ENCODE measurements around the gene HABP2. TPM values are rescaled to one million over a fixed set of nuclear protein-coding genes. Genes with fewer than 3 reads are reported as not detected.

Gene HABP2
- polyA plus RNA-seq, 1 of the 3 experiments (the other 2 are of a cell fraction) = not detected

- Histone ChIP-seq H3K79me2 (ENCODE audit: insufficient read depth) (no peaks in the 10 kb centered on the region), H3K4me3 (ENCODE audit: low read depth in 2 of 2, low read length in 1 of 2) (peak overlapping the region; percentile 42 to 55; a peak in 3 of 4 replicates), H3K4me1 (ENCODE audit: control insufficient read depth in 1 of 2, insufficient read depth in 2 of 2, low read depth in 1 of 2, low read length in 1 of 2) (no peaks in the 10 kb centered on the region; a peak in 1 of 4 replicates), H3K9me3 (no peaks in the 10 kb centered on the region), H2AFZ (ENCODE audit: low read depth) (peak overlapping the region; percentile 60), H4K20me1 (ENCODE audit: insufficient read depth) (no peaks in the 10 kb centered on the region), H3K27me3 (ENCODE audit: insufficient read depth) (no peaks in the 10 kb centered on the region; the same call in 1 of the 2 replicates), H3K9ac (no peak overlapping the region), H3K4me2 (peak overlapping the region; percentile 56), H3K9me2 (no peaks in the 10 kb centered on the region), H3F3A (replicated peaks; ENCODE audit: insufficient read depth) (no peaks in the 10 kb centered on the region), H3K27ac (ENCODE audit: low read depth in 2 of 2, low read length in 1 of 2) (no peak overlapping the region), H3K36me3 (replicated peaks in 1 of 2; ENCODE audit: control insufficient read depth in 1 of 2, insufficient read depth in 2 of 2, low read length in 1 of 2) (no peaks in the 10 kb centered on the region)
- ChIA-PET POLR2A (no interaction called here), CTCF (interaction anchor here (0.6 to 5.3 kb wide), 45 partner anchors 9 to 1091 kb away, joined by 3 to 48 read pairs (median 4); no protein-coding TSS in a partner anchor)
- peak; percentile 82 for DNase-seq
- 14% methylated on average over 18 of the region's 18 CpGs for WGBS (ENCODE audit: low lambda C conversion rate)
- TF ChIP-seq MEF2A (IDR thresholded peaks at IDR 0.05; ENCODE audit: borderline replicate concordance, low read depth) (no peak), PBX3 (IDR thresholded peaks at IDR 0.05) (no peak), TEAD4 (IDR thresholded peaks at IDR 0.05; ENCODE audit: borderline replicate concordance, insufficient read depth) (no peak), TAF1 (IDR thresholded peaks at IDR 0.05; ENCODE audit: borderline replicate concordance, low read depth, low read length) (no peak), RAD21 (IDR thresholded peaks at IDR 0.05; ENCODE audit: low read length) (peak; percentile 91), FOXM1 (IDR thresholded peaks at IDR 0.05; ENCODE audit: low read depth) (no peak), NFIC (IDR thresholded peaks at IDR 0.05; ENCODE audit: borderline replicate concordance) (no peak), GABPA (IDR thresholded peaks at IDR 0.05; ENCODE audit: low read depth) (no peak), CHD2 (IDR thresholded peaks at IDR 0.05; ENCODE audit: low read length, partially characterized antibody) (no peak), FOSL2 (IDR thresholded peaks at IDR 0.05; ENCODE audit: borderline replicate concordance, low read depth) (no peak), TCF12 (IDR thresholded peaks at IDR 0.05) (no peak), JUND (IDR thresholded peaks at IDR 0.05) (no peak), EP300 (IDR thresholded peaks at IDR 0.05; ENCODE audit: borderline replicate concordance in 1 of 2, low read depth in 1 of 2, low read length in 1 of 2) (no peak), RCOR1 (IDR thresholded peaks at IDR 0.05; ENCODE audit: low read length) (no peak), MXI1 (IDR thresholded peaks at IDR 0.05; ENCODE audit: low read depth, low read length) (no peak; the same call in 1 of the 2 replicates), YY1 (IDR thresholded peaks at IDR 0.05; ENCODE audit: low read depth) (no peak), EZH2phosphoT487 (IDR thresholded peaks at IDR 0.05; ENCODE audit: borderline replicate concordance, low read depth) (no peak), GATA2 (CRISPR knock-in tag; IDR thresholded peaks at IDR 0.05) (no peak), POLR2AphosphoS5 (IDR thresholded peaks at IDR 0.05; ENCODE audit: low read depth, low read length) (no peak), ELF1 (IDR thresholded peaks at IDR 0.05) (no peak), CTCF (IDR thresholded peaks at IDR 0.05) (peak; percentile 97), SMC3 (IDR thresholded peaks at IDR 0.05; ENCODE audit: low read depth, low read length) (peak; percentile 82), FOXJ3 (CRISPR knock-in tag; IDR thresholded peaks at IDR 0.05) (no peak)
- TF ChIP-seq, protein P1, sequence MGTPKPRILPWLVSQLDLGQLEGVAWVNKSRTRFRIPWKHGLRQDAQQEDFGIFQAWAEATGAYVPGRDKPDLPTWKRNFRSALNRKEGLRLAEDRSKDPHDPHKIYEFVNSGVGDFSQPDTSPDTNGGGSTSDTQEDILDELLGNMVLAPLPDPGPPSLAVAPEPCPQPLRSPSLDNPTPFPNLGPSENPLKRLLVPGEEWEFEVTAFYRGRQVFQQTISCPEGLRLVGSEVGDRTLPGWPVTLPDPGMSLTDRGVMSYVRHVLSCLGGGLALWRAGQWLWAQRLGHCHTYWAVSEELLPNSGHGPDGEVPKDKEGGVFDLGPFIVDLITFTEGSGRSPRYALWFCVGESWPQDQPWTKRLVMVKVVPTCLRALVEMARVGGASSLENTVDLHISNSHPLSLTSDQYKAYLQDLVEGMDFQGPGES (IDR thresholded peaks at IDR 0.05; ENCODE audit: low read depth, low read length) = no peak
- TF ChIP-seq, protein P2, sequence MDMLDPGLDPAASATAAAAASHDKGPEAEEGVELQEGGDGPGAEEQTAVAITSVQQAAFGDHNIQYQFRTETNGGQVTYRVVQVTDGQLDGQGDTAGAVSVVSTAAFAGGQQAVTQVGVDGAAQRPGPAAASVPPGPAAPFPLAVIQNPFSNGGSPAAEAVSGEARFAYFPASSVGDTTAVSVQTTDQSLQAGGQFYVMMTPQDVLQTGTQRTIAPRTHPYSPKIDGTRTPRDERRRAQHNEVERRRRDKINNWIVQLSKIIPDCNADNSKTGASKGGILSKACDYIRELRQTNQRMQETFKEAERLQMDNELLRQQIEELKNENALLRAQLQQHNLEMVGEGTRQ (IDR thresholded peaks at IDR 0.05; ENCODE audit: borderline replicate concordance, low read depth, low read length) = 0 out of 2 replicates have a peak, but pooled peaks have one; percentile 10
- TF ChIP-seq, protein P3, sequence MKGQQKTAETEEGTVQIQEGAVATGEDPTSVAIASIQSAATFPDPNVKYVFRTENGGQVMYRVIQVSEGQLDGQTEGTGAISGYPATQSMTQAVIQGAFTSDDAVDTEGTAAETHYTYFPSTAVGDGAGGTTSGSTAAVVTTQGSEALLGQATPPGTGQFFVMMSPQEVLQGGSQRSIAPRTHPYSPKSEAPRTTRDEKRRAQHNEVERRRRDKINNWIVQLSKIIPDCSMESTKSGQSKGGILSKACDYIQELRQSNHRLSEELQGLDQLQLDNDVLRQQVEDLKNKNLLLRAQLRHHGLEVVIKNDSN (IDR thresholded peaks at IDR 0.05; ENCODE audit: borderline replicate concordance, low read depth) = no peak
- TF ChIP-seq, protein P4, sequence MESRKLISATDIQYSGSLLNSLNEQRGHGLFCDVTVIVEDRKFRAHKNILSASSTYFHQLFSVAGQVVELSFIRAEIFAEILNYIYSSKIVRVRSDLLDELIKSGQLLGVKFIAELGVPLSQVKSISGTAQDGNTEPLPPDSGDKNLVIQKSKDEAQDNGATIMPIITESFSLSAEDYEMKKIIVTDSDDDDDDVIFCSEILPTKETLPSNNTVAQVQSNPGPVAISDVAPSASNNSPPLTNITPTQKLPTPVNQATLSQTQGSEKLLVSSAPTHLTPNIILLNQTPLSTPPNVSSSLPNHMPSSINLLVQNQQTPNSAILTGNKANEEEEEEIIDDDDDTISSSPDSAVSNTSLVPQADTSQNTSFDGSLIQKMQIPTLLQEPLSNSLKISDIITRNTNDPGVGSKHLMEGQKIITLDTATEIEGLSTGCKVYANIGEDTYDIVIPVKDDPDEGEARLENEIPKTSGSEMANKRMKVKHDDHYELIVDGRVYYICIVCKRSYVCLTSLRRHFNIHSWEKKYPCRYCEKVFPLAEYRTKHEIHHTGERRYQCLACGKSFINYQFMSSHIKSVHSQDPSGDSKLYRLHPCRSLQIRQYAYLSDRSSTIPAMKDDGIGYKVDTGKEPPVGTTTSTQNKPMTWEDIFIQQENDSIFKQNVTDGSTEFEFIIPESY (IDR thresholded peaks at IDR 0.05; ENCODE audit: borderline replicate concordance, low read depth) = no peak
These were observed 10.6 kb downstream of the HABP2 start for GRCh38 chr10:113563306-113564088.

All from SK-N-SH (cell line).